K562 (cell line): ENCODE measurements around the gene MRPL11. TPM values are rescaled to one million over a fixed set of nuclear protein-coding genes. Genes with fewer than 3 reads are reported as not detected.

Experiments used
- ATAC-seq: fragments of 200-7000 bp; cut with Tn5 transposase; 3 replicates; pipeline ENCODE4 v1.9.1; 2020; ENCODE audit warnings: moderate library complexity
- BruUV-seq: library from RNA; stranded (reverse); fragments of 400-500 nt; replicated peaks from 2 replicates; lab custom pipeline; 2021; lab: Mats Ljungman, UMichigan
- CTCF ChIA-PET: fragments of 300-600 bp; formaldehyde crosslinking; extraction: SDS; loops from one replicate; lab custom pipeline; 2021; ENCODE audit warnings: low intra/inter-chr PET ratio; lab: Yijun Ruan, JAX
- POLR2A ChIA-PET: fragments of 300-600, 350-650 bp; sonication (Branson Sonifier 250); formaldehyde crosslinking; extraction: SDS; loops from one replicate; lab custom pipeline; 2021; ENCODE audit warnings: antibody characterized with exemption, inconsistent platforms; lab: Yijun Ruan, JAX
- DNase-seq, 4 experiments: peaks; one replicate each; pipeline versions ENCODE4 v3.0.0 to v3.0.0-alpha.2; 2011 to 2018; ENCODE audit warnings: low spot score in 3 of 4, mixed read lengths in 3 of 4; ENCODE audit errors: extremely low read depth in 1 of 4
- FAIRE-seq: peaks from 2 replicates; lab custom pipeline; 2011; peaks lifted over from hg19 to GRCh38; lab: Jason Lieb, UNC
- H2AFZ ChIP-seq: 2 replicates; pipeline ENCODE4 v1.6.0; 2011; ENCODE audit warnings: low read depth, low read length, control low read depth, inconsistent platforms
- H3K27ac ChIP-seq: fragments of 200-600 bp; 3 replicates; pipeline ENCODE4 v1.8.0; 2011; ENCODE audit warnings: low read depth, mild to moderate bottlenecking, control low read depth, inconsistent platforms, low read length, moderate library complexity, mixed read lengths; ENCODE audit errors: extremely low read depth
- H3K27me3 ChIP-seq, 2 experiments: fragments of 300-600 bp in 1 of 2; 2 replicates in 1 of 2; 3 replicates in 1 of 2; pipeline versions ENCODE4 v1.6.0 to v1.8.0; 2011; ENCODE audit warnings: inconsistent platforms in 2 of 2, low read length in 2 of 2, mild to moderate bottlenecking in 1 of 2, mixed read lengths in 1 of 2, moderate library complexity in 1 of 2; ENCODE audit not compliant: control insufficient read depth in 2 of 2, insufficient read depth in 2 of 2
- H3K36me3 ChIP-seq: fragments of 300-600 bp; 3 replicates; pipeline ENCODE4 v1.8.0; 2011; ENCODE audit warnings: mild to moderate bottlenecking, low read length, inconsistent platforms; ENCODE audit not compliant: control insufficient read depth, insufficient read depth
- H3K4me1 ChIP-seq, 2 experiments: fragments of 200-600 bp in 1 of 2; replicated peaks in 1 of 2; 2 replicates in 1 of 2; 3 replicates in 1 of 2; pipeline versions ENCODE4 v1.5.1 to v1.8.0; 2011; ENCODE audit warnings: inconsistent platforms in 2 of 2, low read length in 2 of 2, mild to moderate bottlenecking in 1 of 2, mixed read lengths in 1 of 2, moderate library complexity in 1 of 2; ENCODE audit not compliant: control insufficient read depth in 2 of 2, insufficient read depth in 2 of 2
- H3K4me2 ChIP-seq: 2 replicates; pipeline ENCODE4 v1.6.1; 2011; ENCODE audit warnings: low read length, control low read depth, inconsistent platforms, mixed read lengths; ENCODE audit not compliant: insufficient read depth
- H3K4me3 ChIP-seq: fragments of 200-600 bp; sonication (generic), shearing (Covaris generic); 2 replicates; pipeline ENCODE4 v1.5.1; 2016; ENCODE audit warnings: control low read depth, inconsistent platforms
- H3K79me2 ChIP-seq: fragments of 200-600 bp; 3 replicates; pipeline ENCODE4 v1.8.0; 2011; ENCODE audit warnings: low read length, inconsistent platforms; ENCODE audit not compliant: control insufficient read depth, insufficient read depth
- H3K9ac ChIP-seq, 2 experiments: 2 replicates each; pipeline versions ENCODE4 v1.6.0 to v1.6.1; 2011; ENCODE audit warnings: low read depth in 2 of 2, low read length in 2 of 2, control low read depth in 1 of 2, inconsistent platforms in 1 of 2, mild to moderate bottlenecking in 1 of 2, mixed read lengths in 1 of 2; ENCODE audit not compliant: insufficient read depth in 1 of 2
- H3K9me1 ChIP-seq: one replicate; pipeline ENCODE4 v1.6.0; 2011; ENCODE audit warnings: inconsistent platforms, mild to moderate bottlenecking, low read length, moderate library complexity; ENCODE audit not compliant: control insufficient read depth, insufficient read depth
- H3K9me3 ChIP-seq: replicated peaks from 2 replicates; pipeline ENCODE4 v1.5.1; 2011; ENCODE audit warnings: low read depth, low read length, inconsistent platforms; ENCODE audit not compliant: control insufficient read depth, insufficient read depth
- H4K20me1 ChIP-seq: replicated peaks from 2 replicates; pipeline ENCODE4 v1.6.1; 2011; ENCODE audit warnings: low read length, inconsistent platforms, mixed read lengths; ENCODE audit not compliant: control insufficient read depth, insufficient read depth
- CEBPZ ChIP-seq: fragments of 150-350 bp; IDR thresholded peaks from 2 replicates; pipeline ENCODE4 v1.6.1; 2014; ENCODE audit warnings: low read depth, mild to moderate bottlenecking, low read length, borderline replicate concordance
- DPF2 ChIP-seq: fragments of 450-650 bp; IDR thresholded peaks from 2 replicates; pipeline ENCODE4 v1.6.1; 2016
- GATAD2B ChIP-seq: fragments of 450-650 bp; IDR thresholded peaks from 2 replicates; pipeline ENCODE4 v1.6.1; 2017; ENCODE audit warnings: mild to moderate bottlenecking, borderline replicate concordance
- HMGXB4 ChIP-seq: sonication (generic); formaldehyde crosslinking; IDR thresholded peaks from 2 replicates; pipeline ENCODE4 v1.8.1; 2023; ENCODE audit warnings: mild to moderate bottlenecking, missing genetic modification reagents
- PHB ChIP-seq: fragments of 250-450 bp; sonication (Bioruptor Pico); IDR thresholded peaks from 2 replicates; pipeline ENCODE4 v1.5.0; 2021
- PHF20 ChIP-seq: fragments of 450-650 bp; IDR thresholded peaks from 2 replicates; pipeline ENCODE4 v1.6.1; 2018; ENCODE audit not compliant: partially characterized antibody
- POU5F1 ChIP-seq: fragments of 150-350 bp; IDR thresholded peaks from 2 replicates; pipeline ENCODE4 v1.6.1; 2014; ENCODE audit warnings: borderline replicate concordance, low read length, low read depth, mild to moderate bottlenecking; ENCODE audit not compliant: partially characterized antibody
- RBM34 ChIP-seq: fragments of 200-400 bp; formaldehyde crosslinking; IDR thresholded peaks from 2 replicates; pipeline ENCODE4 v1.6.1; 2018; ENCODE audit warnings: low read length, borderline replicate concordance; ENCODE audit not compliant: insufficient read depth
- SIX5 ChIP-seq, 2 experiments: IDR thresholded peaks; 2 replicates each; pipeline ENCODE4 v1.6.1; 2011; ENCODE audit warnings: low read length in 2 of 2, borderline replicate concordance in 1 of 2, low read depth in 1 of 2, mild to moderate bottlenecking in 1 of 2, moderate library complexity in 1 of 2; ENCODE audit not compliant: insufficient read depth in 1 of 2
- VEZF1 ChIP-seq: fragments of 200-800 bp; sonication (Bioruptor generic); IDR thresholded peaks from 2 replicates; pipeline ENCODE4 v1.6.1; 2017; ENCODE audit warnings: missing genetic modification characterization, missing compliant biosample characterization
- ZNF395 ChIP-seq: fragments of 200-800 bp; sonication (Bioruptor generic); IDR thresholded peaks from 2 replicates; pipeline ENCODE4 v1.6.1; 2017; ENCODE audit warnings: missing genetic modification characterization, missing compliant biosample characterization
- ZNF766 ChIP-seq: fragments of 200-800 bp; sonication (Bioruptor generic); conservative IDR thresholded peaks from 2 replicates; pipeline ENCODE4 v1.6.1; 2016; ENCODE audit warnings: missing genetic modification characterization, missing compliant biosample characterization
- WGBS: fragments of 100-300 bp; shearing (Covaris generic); methylation state at CpG from one replicate; pipeline ENCODE4 v1.1.6; 2016; ENCODE audit warnings: low coverage, mixed read lengths; ENCODE audit not compliant: insufficient coverage; ENCODE audit errors: missing lambda C conversion rate; 5-methylcytosine and 5-hydroxymethylcytosine counted together
- in situ Hi-C: fragments of 300-500 bp; cut with MboI; formaldehyde crosslinking; loops from 4 replicates; pipeline ENCODE4 v1.15.0; 2018; ENCODE audit warnings: inconsistent platforms, mixed read lengths
- intact Hi-C: fragments of 100-400 bp; cut with micrococcal nuclease; formaldehyde crosslinking; loops from 2 replicates; pipeline ENCODE4 v1.14.2; 2022
- polyA plus RNA-seq, 8 experiments: library from polyadenylated mRNA; depleted of rRNA in 4 of 8; stranded (reverse) in 5 of 8; unstranded in 3 of 8; fragments of >200 nt; fragmentation: Nextera tagmentation in 2 of 8; fragmentation: Illumina TruSeq in 1 of 8; extraction: Ambion mirVana in 2 of 8; extraction: Trizol in 1 of 8; gene quantifications; 2 replicates each; pipeline versions ENCODE4 v1.2.1 to v1.2.3, GENCODE V29; 2011 to 2014; ENCODE audit warnings: inconsistent platforms in 1 of 8, missing spikeins in 1 of 8
- total RNA-seq, 7 experiments: library from RNA; depleted of rRNA in 6 of 7; stranded (reverse); fragments of >200 nt in 6 of 7; fragmentation: Illumina TruSeq in 2 of 7; extraction: Trizol in 2 of 7; gene quantifications; 2 replicates each; pipeline versions ENCODE4 v1.2.1 to v1.2.3, GENCODE V29; 2011 to 2021; ENCODE audit warnings: low replicate concordance in 1 of 7

Gene MRPL11
- total and polyA plus RNA-seq, 9 of the 15 experiments (the other 6 are each of a cell fraction or from before 2014, with no cell fraction given) = 33.0 to 173 (median 91.9) TPM

DNA sequence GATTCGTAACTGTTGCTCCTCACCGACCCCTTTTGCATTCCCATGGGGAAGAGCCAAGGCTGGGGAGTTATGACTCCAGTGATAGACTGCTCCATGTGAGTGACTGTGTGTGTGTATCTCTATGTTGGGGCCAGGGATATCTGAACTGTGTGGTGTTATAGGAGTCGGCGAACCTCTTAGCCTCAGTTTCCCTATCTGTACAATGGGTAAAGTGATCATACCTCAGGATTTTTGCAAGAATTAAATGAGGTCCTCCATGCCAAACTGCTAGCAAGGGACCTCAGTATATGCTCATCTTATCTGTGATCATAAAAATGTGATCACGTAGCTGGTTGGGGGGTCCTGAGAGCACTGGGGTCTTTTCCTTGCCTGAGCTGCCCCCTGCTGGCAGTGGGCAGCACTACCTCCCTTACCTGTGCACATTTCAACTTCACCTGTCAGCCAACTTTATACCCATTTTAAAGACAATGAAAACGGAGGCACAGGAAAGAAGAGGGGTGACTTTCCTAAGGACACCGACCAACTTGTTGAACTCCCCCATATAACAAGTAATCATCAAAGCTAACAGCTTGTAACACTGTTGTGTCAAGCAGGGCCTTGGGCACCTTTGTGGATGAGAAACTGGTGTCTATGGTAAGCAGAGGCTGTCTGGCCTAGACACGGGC is 40.2 kb upstream of the MRPL11 start:
- ChIA-PET CTCF (interaction anchor here (0.7 to 4.2 kb wide), 4 partner anchors 40 to 199 kb away, joined by 4 to 50 read pairs (median 5); partner anchors contain the start of genes MRPL11 and RBM4B), POLR2A (interaction anchor here (0.5 to 2.2 kb wide), 7 partner anchors 10 to 427 kb away, joined by 3 to 18 read pairs (median 3); partner anchors contain the start of gene PELI3)
- peak overlapping the region; percentile 87 for H3K4me2 ChIP-seq
- 46% methylated on average over 8 of the region's 8 CpGs for WGBS
- peak; percentile 77 for FAIRE-seq
- no peaks in the 10 kb centered on the region for H3K9me3 ChIP-seq
- H3K9ac ChIP-seq = peak overlapping the region; percentile 92 to 95
- H3K36me3 ChIP-seq = peaks cover 17% of the 10 kb centered on the region; the same call in 2 of the 3 replicates
- peak in 3 of 4 experiments; percentile 51 to 53 (median 51) for DNase-seq
- H3K27me3 ChIP-seq = no peaks in the 10 kb centered on the region
- H3K79me2 ChIP-seq = peaks cover 12% of the 10 kb centered on the region; the same call in 2 of the 3 replicates
- no peaks in the 10 kb centered on the region for H3K9me1 ChIP-seq
- H2AFZ ChIP-seq = no peak overlapping the region
- BruUV-seq = no TSS peak
- peaks cover 3 to 31% of the 10 kb centered on the region in 2 experiments; a peak in 4 of 5 replicates for H3K4me1 ChIP-seq
- H3K4me3 ChIP-seq = peak overlapping the region; percentile 65
- intact Hi-C loops = loop anchor here (1.0 kb wide), 1 partner anchor 71 kb away; no protein-coding TSS in a partner anchor
- in situ Hi-C loops = no loop called here
- peak overlapping the region; percentile 92 for H3K27ac ChIP-seq
- peaks cover 9% of the 10 kb centered on the region; the same call in 1 of the 2 replicates for H4K20me1 ChIP-seq
- ATAC-seq = no peak
- no peak for TF ChIP-seq CEBPZ
- TF ChIP-seq VEZF1 (CRISPR knock-in tag) = no peak
- TF ChIP-seq POU5F1 = no peak
- TF ChIP-seq PHB (CRISPR knock-in tag) = no peak
- no peak for TF ChIP-seq SIX5 (IDR thresholded peaks at IDR 0.05; ENCODE audit: borderline replicate concordance in 1 of 2, insufficient read depth in 1 of 2, low read depth in 1 of 2, low read length in 2 of 2)
- no peak for TF ChIP-seq ZNF766
- peak; percentile 72 for TF ChIP-seq GATAD2B
- no peak for TF ChIP-seq RBM34
- TF ChIP-seq ZNF395 (CRISPR knock-in tag) = 0 out of 2 replicates have a peak, but pooled peaks have one; percentile 28
- TF ChIP-seq DPF2 = no peak
- peak; percentile 12 for TF ChIP-seq PHF20
- no peak for TF ChIP-seq HMGXB4 (CRISPR knock-in tag)
